Suprapubic skin (tissue), 4 donors: ENCODE data around the gene SLC39A13. TPM values are rescaled to one million over a fixed set of nuclear protein-coding genes. Genes with fewer than 3 reads are reported as not detected.

Experiments used
- DNase-seq, 2 donors: peaks; one replicate each; pipeline ENCODE4 v3.0.0-alpha.2; 2019; ENCODE audit warnings: low spot score in 2 of 2
- H3K27ac ChIP-seq: fragments of 200-600 bp; sonication (generic); one replicate; pipeline ENCODE4 v1.5.1; 2019
- H3K27me3 ChIP-seq: fragments of 200-600 bp; sonication (generic); one replicate; pipeline ENCODE4 v1.5.1; 2019
- H3K36me3 ChIP-seq: fragments of 200-600 bp; sonication (generic); one replicate; pipeline ENCODE4 v1.5.1; 2019
- H3K4me1 ChIP-seq: fragments of 200-600 bp; sonication (generic); one replicate; pipeline ENCODE4 v1.5.1; 2019
- H3K4me3 ChIP-seq: fragments of 200-600 bp; sonication (generic); one replicate; pipeline ENCODE4 v1.5.1; 2019; ENCODE audit warnings: mild to moderate bottlenecking
- H3K9me3 ChIP-seq: fragments of 200-600 bp; sonication (generic); one replicate; pipeline ENCODE4 v1.5.1; 2019
- CTCF ChIP-seq, 2 donors: fragments of 200-600 bp in 1 of 2; fragments of 450-650 bp in 1 of 2; sonication (generic) in 1 of 2; IDR thresholded peaks; one replicate each; pipeline ENCODE4 v1.5.1; 2016 to 2019; ENCODE audit warnings: antibody characterized with exemption in 2 of 2, mild to moderate bottlenecking in 1 of 2, moderate library complexity in 1 of 2
- EP300 ChIP-seq: sonication (generic); formaldehyde crosslinking; IDR thresholded peaks from one replicate; pipeline ENCODE4 v1.6.1; 2017; ENCODE audit warnings: antibody characterized with exemption
- POLR2A ChIP-seq, 2 donors: fragments of 450-650 bp; IDR thresholded peaks; one replicate each; pipeline ENCODE4 v1.6.1; 2017; ENCODE audit warnings: antibody characterized with exemption in 2 of 2, mild to moderate bottlenecking in 2 of 2, moderate library complexity in 2 of 2
- POLR2AphosphoS5 ChIP-seq, 3 donors: sonication (generic); formaldehyde crosslinking; IDR thresholded peaks; one replicate each; pipeline ENCODE4 v1.6.1; 2017; ENCODE audit warnings: antibody characterized with exemption in 3 of 3
- WGBS: methylation state at CpG from one replicate; pipeline ENCODE4 v1.1.5; 2018; 5-methylcytosine and 5-hydroxymethylcytosine counted together
- total RNA-seq, 4 donors: library from RNA; depleted of rRNA; stranded (reverse); fragments of >200 nt; gene quantifications; one replicate each; pipeline ENCODE4 v1.1.0, GENCODE V29; 2016

The SLC39A13 gene
- total RNA-seq, 4 donors from 2014 or later, result 45.5 to 53.8 (median 52.3) TPM

- H3K9me3 ChIP-seq, result no peaks in the 10 kb centered on the region
- 73% methylated on average over 24 of the region's 25 CpGs for WGBS
- H3K36me3 ChIP-seq, result no peaks in the 10 kb centered on the region
- DNase-seq, result peak in 1 of 2 donors; percentile 72
- peak overlapping the region; percentile 13 for H3K4me3 ChIP-seq
- TF ChIP-seq POLR2A (IDR thresholded peaks at IDR 0.05) (no peak), EP300 (no peak), CTCF (IDR thresholded peaks at IDR 0.05) (no peak), POLR2AphosphoS5 (IDR thresholded peaks at IDR 0.05) (no peak)
- H3K27ac ChIP-seq, result peak overlapping the region; percentile 89
- H3K27me3 ChIP-seq, result no peaks in the 10 kb centered on the region
- peaks cover 37% of the 10 kb centered on the region for H3K4me1 ChIP-seq
Observed at GRCh38 chr11:47395223-47396048, 13.0 kb upstream of the SLC39A13 start.

DNA sequence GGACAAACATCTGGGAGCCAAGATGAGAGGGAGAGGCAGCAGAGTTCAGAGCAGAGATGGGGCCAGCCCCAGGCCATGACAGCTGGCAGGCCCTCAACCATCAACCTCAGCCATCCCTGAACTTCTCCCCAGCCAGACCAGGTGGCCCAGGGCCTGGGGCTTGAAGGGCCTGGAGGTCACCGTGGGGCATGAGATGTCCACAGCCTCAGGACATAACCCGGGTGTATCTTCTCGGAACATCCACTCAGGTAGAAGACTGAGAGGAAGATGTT is 12.4 kb upstream of the SLC39A13 start:
- H3K9me3 ChIP-seq, result no peaks in the 10 kb centered on the region
- H3K36me3 ChIP-seq, result no peaks in the 10 kb centered on the region
- no peak for DNase-seq
- WGBS, result 91% methylated on average over 3 of the region's 3 CpGs
- peak overlapping the region; percentile 89 for H3K27ac ChIP-seq
- no peaks in the 10 kb centered on the region for H3K27me3 ChIP-seq
- no peak overlapping the region for H3K4me3 ChIP-seq
- no peak for TF ChIP-seq POLR2A (IDR thresholded peaks at IDR 0.05)
- TF ChIP-seq EP300, result no peak
- no peak for TF ChIP-seq POLR2AphosphoS5 (IDR thresholded peaks at IDR 0.05)
- peaks cover 43% of the 10 kb centered on the region for H3K4me1 ChIP-seq

DNA sequence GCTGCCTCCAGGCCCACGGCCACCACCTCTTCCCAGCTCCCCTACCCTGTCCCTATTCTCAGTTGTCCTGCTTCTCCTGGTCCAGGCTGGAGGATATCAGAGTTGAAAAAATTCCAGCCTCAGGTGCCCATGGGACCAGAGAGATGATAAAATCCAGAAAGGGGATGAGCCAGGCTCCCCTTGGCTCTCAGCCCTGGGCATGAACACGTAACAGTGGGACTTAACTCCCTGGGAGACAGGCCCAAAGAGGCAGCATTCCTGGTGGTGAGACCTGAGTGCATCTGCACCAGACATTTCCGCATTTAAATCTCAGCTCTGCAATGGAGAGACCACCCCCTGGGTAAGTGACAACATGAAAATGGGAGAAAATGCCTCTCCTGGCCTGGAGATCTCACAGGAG is 10.4 kb upstream of the SLC39A13 start:
- H3K4me1 ChIP-seq, result peaks cover 49% of the 10 kb centered on the region
- DNase-seq, result no peak
- no peaks in the 10 kb centered on the region for H3K27me3 ChIP-seq
- no peak overlapping the region for H3K4me3 ChIP-seq
- no peaks in the 10 kb centered on the region for H3K9me3 ChIP-seq
- no peaks in the 10 kb centered on the region for H3K36me3 ChIP-seq
- no peak overlapping the region for H3K27ac ChIP-seq
- no peak for TF ChIP-seq POLR2A (IDR thresholded peaks at IDR 0.05)
- no peak for TF ChIP-seq CTCF (IDR thresholded peaks at IDR 0.05)
- TF ChIP-seq POLR2AphosphoS5 (IDR thresholded peaks at IDR 0.05), result no peak
- no peak for TF ChIP-seq EP300
- WGBS, result 71% methylated on average over 3 of the region's 3 CpGs

DNA sequence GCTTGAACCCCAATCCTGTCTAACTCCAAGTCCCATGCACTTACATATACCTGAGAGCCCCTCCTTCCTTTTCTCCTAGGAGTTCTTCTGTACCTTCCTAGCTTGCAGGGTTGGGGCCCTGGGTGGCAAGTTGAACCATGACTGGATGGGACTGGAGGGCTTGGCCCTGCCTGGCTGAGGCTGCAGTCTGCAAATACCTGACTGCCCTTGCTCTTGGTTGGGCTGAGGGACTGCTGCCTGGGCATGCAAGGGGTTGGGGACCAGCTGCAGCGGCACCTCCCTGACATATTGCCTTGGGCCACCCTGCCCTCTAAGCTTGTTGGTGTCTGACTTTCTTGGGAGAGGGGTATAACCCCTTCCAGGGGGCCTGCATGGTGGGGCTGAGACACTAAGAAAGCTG is 9.8 kb upstream of the SLC39A13 start:
- Histone ChIP-seq H3K36me3 (no peaks in the 10 kb centered on the region), H3K9me3 (no peaks in the 10 kb centered on the region), H3K27ac (no peak overlapping the region), H3K4me1 (peaks cover 49% of the 10 kb centered on the region), H3K27me3 (no peaks in the 10 kb centered on the region), H3K4me3 (no peak overlapping the region)
- DNase-seq, result no peak
- WGBS, result 50% methylated on average over 1 of the region's 1 CpG
- TF ChIP-seq CTCF (IDR thresholded peaks at IDR 0.05), result no peak
- no peak for TF ChIP-seq POLR2A (IDR thresholded peaks at IDR 0.05)
- TF ChIP-seq EP300, result no peak
- no peak for TF ChIP-seq POLR2AphosphoS5 (IDR thresholded peaks at IDR 0.05)

GRCh38 chr11:47399860-47400767 is 8.3 kb upstream of the SLC39A13 start:
- TF ChIP-seq EP300, result no peak
- no peak for TF ChIP-seq POLR2AphosphoS5 (IDR thresholded peaks at IDR 0.05)
- no peak for TF ChIP-seq POLR2A (IDR thresholded peaks at IDR 0.05)
- Histone ChIP-seq H3K27ac (peak overlapping the region; percentile 78), H3K36me3 (no peaks in the 10 kb centered on the region), H3K9me3 (no peaks in the 10 kb centered on the region), H3K4me3 (peak overlapping the region; percentile 62), H3K4me1 (peaks cover 38% of the 10 kb centered on the region), H3K27me3 (no peaks in the 10 kb centered on the region)
- peak in 1 of 2 donors; percentile 65 for DNase-seq
- 2% methylated on average over 36 of the region's 47 CpGs for WGBS

DNA sequence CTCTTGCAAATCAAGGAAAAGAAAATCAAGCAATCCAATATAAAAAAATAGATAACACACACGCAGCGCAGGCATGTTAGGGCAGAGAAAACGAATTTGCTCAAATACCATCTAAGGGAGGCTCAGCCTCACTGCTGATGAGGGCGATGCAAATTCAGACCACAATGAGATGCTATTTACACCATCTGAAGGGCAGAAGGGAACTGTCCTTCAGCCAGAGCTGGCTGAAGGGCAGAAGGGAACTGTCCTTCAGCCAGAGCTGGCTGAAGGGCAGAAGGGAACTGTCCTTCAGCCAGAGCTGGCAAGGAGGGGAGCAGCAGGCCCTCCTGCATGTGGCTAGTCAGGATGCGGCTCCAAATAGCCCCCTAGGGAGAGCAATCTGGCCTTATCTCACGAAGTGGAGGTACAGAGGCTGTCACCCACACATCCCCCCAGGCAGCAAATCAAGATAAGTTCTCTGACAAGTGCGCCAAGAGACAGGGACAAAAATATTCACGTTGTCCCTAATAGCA is 7.6 kb upstream of the SLC39A13 start:
- H3K27ac ChIP-seq, result peak overlapping the region; percentile 78
- H3K4me1 ChIP-seq, result peaks cover 31% of the 10 kb centered on the region
- peak overlapping the region; percentile 62 for H3K4me3 ChIP-seq
- TF ChIP-seq CTCF (IDR thresholded peaks at IDR 0.05) (no peak), POLR2AphosphoS5 (IDR thresholded peaks at IDR 0.05) (no peak), POLR2A (IDR thresholded peaks at IDR 0.05) (no peak), EP300 (no peak)
- no peak for DNase-seq
- no peaks in the 10 kb centered on the region for H3K9me3 ChIP-seq
- WGBS, result 23% methylated on average over 8 of the region's 8 CpGs
- H3K27me3 ChIP-seq, result no peaks in the 10 kb centered on the region
- H3K36me3 ChIP-seq, result no peaks in the 10 kb centered on the region
